HG03565 (cell line): ENCODE data around the gene DNAH3.
"Not testable (repeated sequence)": the region's sequence is repeated elsewhere in the genome, so short reads cannot be mapped to it uniquely, and the experiment has no call there.

ENCODE experiments used
- ATAC-seq: cut with Tn5 transposase; IDR thresholded peaks from one replicate; pipeline ENCODE4 v1.9.1; 2021; ENCODE audit warnings: mild to moderate bottlenecking, moderate library complexity; ENCODE audit not compliant: unreplicated experiment

The DNAH3 gene

DNA sequence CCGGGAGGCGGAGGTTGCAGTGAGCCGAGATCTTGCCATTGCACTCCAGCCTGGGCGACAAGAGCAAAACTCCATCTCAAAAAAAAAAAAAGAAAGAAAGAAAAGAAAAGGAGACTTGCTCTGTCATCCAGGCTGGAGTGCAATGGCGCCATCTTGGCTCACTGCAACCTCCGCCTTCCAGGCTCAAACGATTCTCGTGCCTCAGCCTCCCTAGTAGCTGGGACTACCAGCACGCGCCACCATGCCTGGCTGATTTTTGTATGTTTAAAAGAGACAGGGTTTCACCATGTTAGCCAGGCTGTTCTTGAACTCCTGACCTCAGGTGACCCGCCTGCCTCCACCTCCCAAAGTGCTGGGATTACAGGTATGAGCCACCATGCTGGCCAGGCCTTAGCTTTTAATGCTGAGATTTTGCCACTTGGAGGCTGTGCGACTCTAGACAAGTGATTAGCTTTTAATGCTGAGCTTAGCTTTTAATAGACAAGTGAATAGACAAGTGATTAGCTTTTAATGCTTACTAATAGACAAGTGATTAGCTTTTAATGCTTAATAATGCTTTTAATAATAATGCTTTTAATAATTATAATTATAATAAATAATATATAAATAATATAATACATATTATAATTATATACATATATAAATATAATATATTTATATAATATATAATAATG is 17.4 kb upstream of the DNAH3 start:
- no peak for ATAC-seq

DNA sequence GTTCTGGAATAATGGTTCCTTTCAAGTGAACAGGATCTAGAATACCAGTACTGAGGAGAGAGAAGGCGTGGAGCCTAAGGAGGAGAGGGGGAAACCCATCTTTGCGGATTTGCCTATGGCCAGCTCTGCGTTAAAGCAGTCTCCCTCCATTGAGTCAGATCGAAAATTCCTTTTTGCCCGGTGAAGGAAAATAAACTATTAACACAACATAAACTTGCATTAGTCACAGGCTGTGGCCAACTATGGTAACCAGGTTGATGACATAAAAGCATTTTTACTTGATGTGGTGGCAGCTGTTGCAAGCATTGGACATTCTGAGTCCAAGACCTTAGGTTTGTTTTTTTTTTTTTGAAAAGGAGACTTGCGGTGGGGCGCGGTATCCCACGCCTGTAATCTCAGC is 16.7 kb upstream of the DNAH3 start:
- ATAC-seq: no peak

DNA sequence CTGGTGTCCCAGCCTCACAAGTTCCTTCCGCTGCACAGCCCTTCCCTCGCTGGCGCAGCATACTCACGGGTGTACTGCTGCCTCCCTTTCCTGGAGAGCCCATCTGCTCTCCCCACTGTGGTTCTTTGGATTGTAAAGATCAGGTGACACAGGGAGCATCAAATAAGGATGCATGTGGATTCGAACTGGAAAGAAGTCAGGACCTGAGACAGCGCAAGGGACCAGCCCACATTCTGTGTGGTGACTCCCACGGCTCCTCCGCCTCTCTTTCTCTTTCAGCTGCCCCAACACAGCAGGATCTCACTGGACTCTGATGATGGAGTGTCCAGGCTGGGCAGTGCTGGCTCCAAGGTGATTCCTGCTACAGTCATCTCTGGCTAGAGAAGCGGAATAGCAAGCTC is 15.9 kb upstream of the DNAH3 start:
- no peak for ATAC-seq

DNA sequence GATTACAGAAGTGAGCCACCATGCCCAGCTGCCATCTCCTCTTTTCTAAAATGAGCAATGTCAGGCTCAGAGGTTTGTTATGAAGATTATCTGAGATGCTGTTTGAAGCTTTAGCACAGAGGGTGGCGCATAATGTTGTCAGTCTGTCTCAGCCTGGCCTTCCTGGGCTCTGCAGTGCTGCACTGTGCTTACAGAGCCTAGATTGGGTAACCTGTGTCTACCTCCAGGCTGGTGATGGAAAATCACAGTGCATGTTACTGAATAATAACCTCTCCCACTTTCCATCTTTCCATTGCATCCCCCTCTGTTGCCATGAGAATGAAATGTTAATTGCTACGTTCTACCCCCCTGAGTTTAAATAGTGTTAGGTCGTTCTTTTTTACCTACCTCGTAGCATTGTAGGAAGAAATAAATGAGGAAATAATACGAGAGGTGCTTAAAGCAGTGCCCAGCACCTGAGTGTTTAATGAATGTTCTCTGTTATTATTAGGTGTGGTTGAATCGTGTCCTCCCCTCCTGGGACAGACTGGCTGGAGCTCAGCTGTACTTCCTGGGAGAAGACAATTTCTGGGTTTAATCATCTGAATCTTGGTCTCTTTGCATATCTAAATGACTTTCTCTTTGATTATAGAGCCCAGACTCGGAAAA is 14.0 kb upstream of the DNAH3 start:
- no peak for ATAC-seq

DNA sequence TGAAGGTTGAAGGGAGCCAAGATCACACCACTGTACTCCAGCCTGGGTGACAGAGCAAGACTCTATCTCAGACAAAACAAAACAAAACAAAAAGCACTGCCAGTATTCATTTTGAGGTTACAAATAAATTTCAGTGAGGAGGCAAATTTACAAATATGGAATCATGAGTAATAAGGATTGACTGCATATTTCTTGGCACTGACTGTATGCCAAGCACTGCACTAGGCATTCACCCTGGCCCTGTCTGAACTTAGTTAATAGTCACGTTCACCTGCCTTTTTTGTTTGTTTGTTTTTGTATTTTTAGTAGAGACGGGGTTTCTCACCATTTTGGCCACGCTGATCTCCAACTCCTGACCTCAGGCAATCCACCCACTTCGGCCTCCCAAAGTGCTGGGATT is 12.9 kb upstream of the DNAH3 start:
- no peak for ATAC-seq

DNA sequence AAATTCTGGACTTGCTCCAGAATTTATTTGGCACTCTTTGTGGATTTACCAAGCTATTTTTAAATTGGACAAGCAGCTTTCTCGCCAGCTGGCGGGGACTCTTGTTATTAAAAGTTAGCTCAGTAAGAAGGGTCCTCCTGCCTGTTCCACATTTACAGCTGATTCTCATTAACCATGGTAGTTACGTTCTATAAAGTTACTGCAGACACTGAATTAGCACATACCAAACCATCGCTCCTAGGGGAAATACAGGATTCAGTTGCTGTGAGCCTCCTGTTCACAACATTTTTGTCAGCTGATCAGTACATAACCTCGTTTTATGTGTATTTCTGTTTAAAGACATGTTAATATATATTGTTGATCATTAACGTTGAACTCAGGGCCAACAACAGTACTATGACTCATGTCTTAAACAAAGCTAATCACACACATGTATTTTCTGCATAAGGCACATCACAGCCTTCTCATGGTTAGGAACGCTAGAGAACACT is 12.1 kb upstream of the DNAH3 start:
- no peak for ATAC-seq

DNA sequence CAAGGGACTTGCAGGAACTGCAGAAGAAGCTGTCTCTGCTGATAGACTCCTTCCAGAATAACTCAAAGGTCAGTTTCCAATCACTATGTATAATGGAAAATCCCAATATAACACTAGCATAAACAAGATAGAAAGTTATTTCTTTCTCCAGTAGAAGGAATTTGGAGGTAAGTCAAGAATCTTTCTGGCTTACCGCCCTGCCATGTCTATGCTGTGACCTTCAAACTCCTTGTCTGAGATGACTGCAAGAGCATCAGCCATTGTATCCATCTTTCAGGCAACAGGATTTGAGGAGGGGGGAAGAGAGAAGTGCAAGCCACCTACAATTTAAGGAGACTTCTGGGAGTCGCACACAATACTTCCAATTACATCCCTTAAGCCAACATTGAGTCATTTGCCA is 10.6 kb upstream of the DNAH3 start:
- ATAC-seq: no peak

DNA sequence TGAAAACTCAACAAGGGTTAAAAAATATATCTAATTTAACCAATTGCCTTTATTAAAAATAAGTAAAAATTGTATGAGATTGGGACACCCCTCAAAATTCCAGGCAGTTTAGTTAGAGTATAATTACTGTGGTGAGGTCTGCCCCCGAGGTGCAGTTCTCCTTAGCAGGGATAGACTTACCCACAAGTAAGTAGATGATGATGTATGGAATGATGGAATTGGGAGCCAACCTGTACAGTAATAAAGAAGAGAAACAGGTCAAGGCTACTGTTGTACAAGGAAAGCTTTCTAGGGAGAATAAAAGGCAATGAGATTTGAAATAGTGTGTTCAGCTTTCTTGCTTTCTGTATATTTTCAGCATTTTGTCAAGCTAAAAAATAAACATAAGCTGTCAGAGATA is 9.6 kb upstream of the DNAH3 start:
- no peak for ATAC-seq

DNA sequence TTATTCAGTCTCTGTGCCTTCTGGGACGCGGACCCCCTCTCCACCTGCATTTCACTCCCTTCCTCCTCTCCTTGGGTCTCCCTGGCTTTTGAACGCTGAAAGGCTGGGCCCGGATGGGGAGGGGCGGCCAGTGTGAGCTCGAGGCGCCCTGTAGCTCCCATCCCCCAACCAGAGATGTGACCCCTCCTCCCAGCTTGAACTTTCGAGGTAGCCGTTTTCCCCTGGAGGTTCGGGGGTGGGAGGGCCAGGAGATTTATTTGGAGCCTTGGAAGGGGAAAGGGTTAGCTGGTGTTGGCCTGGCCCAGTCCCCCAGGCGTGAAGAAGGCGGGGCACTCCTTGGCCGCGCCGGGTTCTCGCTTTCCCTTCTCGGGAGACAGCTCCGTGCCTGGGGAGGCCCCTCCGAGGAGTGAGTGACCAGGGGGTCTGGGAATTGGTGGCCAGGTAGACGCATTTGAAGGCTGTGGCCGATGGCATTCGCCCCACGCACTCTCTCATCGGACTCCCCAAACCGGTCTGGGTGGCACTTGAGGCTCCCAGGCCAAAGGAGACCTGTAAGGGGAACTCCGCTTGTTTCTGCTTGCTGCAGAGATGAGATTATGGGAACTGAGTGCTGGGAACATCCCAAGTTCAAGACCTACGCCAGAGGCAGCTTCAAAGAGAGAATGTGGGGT is 8.8 kb upstream of the DNAH3 start:
- no peak for ATAC-seq

DNA sequence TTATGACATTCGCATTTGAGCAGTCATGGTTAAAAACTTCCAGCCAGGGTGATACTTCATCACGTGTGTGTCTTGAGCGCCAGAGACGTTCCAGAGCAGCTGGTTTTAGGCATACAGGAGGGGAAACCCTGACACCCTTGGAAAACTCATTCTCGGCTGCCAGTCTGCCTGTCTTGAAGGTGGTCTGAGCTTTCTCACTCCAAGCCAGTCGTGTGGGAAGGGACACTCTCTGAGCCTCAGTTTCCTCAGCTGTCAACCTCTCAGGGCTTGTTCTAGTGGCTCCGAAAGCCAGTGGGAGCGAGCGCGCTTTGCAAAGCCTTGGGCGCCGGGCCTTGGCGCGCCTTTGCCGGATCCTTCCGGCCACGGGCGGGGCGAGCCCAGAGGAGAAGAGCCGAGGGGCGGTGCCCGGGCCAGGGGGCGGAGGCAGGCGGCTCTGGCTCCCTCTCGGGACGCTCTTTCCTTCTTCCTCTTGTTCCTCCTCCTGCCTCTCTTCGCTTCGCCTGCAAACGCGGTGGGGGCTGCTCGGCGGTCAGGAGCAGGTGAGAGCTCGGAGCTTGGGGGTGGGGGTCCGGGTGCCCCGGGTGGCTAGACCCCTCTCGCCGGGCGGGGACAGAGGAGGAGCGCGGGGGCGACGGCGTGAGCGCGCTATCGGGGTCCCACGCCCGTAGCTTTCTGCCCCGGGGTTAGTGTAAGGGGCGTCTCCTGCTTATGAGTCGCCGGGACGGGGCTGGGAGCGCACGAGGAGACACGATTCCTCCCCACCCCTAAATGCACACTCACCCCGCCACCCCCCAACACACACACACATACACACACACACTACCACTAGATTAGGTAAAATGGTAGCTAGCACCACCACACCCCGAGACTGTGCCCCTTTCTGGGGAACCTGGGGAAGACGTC is 7.8 kb upstream of the DNAH3 start, which contains the start of gene LDAF1:
Gene LDAF1 (plus strand): TSS at position 467 of the 903 bp plus-strand sequence. CDS start 2,509 bp downstream, outside the sequence.
- peak; percentile 73 for ATAC-seq

DNA sequence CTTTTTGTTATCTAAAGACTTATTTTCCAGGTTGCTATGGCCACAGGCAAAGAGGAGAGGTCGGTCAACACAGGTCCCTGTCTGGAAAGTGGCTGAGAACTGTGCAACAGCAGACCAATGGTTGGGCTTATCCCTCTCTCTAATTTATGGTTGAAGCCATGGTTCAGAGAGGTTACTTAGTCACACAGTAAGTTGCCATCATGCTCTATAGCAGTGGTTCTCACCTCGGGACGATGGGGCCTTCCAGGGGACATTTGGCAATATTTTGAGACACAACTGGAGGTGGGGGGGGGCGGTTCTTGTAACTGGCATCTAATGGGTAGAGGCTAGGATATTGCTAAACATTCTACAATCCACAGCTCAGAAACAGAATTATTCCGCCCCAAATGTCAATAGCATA is 7.0 kb upstream of the DNAH3 start:
- no peak for ATAC-seq

DNA sequence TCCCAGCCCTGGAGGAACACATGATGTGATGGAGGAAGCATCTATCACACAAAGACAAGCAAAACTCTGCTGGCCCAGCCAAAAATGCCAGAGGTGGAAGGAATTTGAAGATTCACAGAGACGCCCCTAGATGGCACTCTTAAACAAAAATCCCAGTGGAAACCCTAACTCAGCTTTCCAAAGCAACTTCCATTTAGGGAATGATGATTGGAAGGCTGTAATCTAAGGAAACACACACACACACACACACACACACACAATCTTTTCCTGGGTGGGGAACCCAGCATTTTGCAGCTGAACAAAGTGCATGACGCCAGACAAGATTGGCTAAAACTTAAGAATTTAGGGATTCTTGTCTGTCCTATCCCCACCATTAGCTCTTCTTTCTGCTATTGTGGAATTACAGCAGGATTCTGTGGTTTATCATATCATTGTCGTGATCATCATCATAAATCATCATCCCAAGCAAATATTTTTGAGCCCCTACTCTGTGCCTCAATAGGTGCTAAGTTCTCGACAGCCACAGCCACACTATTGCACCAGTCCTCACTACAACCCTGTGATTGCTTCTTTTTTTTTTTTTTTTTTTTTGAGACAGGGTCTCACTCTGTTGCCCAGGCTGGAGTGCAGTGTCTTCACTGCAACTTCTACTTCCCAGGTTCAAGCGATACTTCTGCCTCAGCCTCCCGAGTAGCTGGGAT is 6.3 kb upstream of the DNAH3 start:
- no peak for ATAC-seq

DNA sequence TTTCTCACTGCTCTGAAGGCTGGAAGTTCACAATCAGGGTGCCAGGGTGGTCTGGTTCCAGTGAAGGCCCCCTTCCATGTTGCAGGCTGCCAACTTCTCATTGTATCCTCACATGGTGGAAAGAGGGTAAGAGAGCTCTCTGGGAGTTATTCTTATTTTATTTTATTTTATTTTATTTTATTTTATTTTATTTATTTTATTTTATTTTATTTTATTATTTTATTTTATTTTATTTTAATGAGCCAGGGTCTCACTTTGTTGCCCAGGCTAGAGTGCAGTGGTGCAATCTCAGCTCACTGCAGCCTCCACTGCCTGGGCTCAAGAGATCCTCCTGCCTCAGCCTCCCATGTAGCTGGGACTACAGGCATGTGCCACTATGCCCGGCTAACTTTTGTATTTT is 5.4 kb upstream of the DNAH3 start:
- ATAC-seq: not testable (repeated sequence)

DNA sequence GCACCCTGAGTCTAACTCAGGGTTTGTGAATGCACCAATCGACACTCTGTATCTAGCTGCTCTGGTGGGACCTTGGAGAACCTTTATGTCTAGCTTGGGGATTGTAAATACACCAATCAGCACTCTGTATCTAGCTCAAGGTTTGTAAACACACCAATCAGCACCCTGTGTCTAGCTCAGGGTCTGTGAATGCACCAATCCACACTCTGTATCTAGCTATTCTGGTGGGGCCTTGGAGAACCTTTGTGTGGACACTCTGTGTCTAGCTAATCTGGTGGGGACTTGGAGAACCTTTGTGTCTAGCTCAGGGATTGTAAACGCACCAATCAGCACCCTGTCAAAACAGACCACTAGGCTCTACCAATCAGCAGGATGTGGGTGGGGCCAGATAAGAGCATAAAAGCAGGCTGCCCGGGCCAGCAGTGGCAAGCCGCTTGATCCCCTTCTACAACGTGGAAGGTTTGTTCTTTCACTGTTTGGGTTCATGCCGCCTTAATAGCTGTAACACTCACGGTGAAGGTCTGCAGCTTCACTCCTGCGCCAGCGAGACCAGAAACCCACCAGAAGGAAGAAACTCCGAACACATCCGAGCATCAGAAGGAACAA is 2.6 kb upstream of the DNAH3 start:
- ATAC-seq: not testable (repeated sequence)

DNA sequence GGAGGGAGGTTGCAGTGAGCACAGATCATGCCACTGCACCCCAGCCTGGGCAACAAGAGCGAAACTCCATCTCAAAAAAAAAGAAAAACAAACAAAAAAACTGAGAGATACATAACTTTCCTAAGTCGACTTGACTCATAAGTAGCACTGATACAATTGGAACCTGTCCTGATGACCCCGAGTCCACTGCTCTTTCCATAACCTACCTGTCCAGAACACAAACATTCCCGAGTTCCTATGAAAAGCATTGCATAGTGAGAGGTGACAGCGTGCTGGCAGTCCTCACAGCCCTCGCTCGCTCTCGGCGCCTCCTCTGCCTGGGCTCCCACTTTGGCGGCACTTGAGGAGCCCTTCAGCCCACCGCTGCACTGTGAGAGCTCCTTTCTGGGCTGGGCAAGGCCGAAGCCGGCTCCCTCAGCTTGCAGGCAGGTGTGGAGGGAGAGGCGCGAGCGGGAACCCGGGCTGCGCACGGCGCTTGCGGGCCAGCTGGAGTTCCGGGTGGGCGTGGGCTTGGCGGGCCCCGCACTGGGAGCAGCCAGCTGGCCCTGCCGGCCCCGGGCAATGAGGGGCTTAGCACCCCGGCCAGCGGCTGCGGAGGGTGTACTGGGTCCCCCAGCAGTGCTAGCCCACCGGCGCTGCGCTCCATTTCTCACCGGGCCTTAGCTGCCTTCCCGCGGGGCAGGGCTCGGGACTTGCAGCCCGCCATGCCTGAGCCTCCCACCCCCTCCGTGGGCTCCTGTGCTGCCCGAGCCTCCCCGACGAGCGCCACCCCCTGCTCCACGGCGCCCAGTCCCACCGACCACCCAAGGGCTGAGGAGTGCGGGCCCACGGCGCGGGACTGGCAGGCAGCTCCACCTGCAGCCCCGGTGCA is 1.7 kb upstream of the DNAH3 start:
- not testable (repeated sequence) for ATAC-seq

DNA sequence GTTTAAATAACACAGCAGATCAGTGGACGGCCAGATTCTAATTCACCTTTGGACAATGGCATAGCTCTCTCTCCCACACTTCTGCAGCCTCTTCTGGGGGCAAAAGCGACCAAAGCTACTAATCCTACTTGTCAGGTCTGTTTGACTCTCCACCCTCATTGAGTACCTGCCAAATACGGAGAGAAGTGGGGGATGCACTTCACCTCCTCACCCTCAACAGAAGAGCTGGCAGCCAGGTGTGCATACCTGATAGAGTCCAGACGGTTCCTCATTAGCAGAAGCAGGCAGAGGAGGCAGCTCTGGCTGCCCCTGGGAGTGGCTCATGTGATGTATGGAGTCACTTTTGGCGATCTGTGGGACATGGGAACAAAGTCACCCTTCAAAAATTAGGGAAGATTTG is 4.9 kb downstream of the DNAH3 start:
- ATAC-seq: no peak

DNA sequence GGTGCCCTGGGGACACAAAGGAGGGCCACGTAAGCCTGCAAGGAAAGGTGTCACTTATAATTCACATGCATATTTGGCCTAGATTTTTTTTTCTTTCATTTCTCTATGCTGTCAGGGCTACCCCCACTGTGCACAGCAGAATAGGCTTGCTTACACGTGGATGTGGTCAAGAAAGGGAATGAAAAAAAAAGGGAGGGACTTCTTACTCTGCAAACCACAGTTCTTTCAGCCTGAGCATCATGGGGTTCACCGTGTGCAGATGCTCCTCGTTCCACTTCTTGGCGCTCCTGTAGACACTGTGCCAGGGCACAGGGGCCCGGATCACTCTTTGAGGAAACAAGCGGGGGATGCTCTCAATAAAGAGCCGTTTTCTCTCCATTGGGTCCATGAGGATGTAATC is 16.6 kb downstream of the DNAH3 start:
- no peak for ATAC-seq

DNA sequence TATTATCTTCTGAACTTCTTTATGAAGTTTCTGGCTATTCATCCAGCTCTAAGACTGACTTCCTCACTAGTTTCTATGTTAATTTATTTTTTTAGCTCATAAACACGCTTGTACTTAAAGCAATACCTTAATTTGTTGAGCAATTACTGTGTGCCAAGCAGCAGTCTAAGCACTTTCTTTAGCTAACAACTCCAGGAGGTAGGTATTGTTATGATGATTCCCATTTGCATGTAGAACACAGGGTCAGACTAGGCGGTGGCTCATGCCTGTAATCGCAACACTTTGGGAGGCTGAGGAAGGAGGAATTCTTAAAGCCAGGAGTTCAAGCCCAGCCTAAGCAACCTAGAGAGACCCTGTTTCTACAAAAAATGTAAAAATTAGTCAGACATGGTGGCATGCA is 19.8 kb downstream of the DNAH3 start:
- no peak for ATAC-seq

DNA sequence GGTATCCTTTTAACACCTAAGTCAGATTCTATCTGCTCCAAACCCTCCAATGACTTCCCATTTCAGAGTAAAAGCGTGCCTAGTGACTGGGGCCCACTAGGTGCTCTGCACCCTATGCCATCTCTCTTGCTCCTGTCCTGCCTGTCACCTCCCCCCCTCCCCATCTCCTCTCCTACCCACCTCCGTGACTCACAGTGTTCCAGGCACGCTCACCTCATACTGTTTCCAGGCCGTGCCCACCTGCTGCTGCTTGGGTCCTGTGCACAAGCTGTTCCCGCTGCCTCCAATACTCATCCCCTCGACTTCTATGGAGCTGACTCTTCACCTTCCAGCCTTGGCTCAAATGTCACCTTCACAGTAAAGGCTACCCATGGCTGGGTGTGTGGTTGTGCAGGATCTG is 21.7 kb downstream of the DNAH3 start:
- no peak for ATAC-seq
